ENCODE data around the gene CDNF. TPM values are rescaled to one million over a fixed set of nuclear protein-coding genes. Genes with fewer than 3 reads are reported as not detected.

The CDNF gene
- total RNA-seq, 1 donor from 2014 or later, result 1.0 TPM

GRCh38 chr10:14803827-14804226 lies 34.0 kb downstream of the CDNF start:
- H3K4me1 ChIP-seq (ENCODE audit: control insufficient read depth in 3 of 3, insufficient read depth in 3 of 3, low read length in 3 of 3), result no peaks in the 10 kb centered on the region
- peaks cover 0 to 5% (median 3%) of the 10 kb centered on the region in 3 donors for H3K27me3 ChIP-seq (ENCODE audit: control insufficient read depth in 3 of 3, insufficient read depth in 3 of 3, low read length in 3 of 3)

GRCh38 chr10:14801723-14802122 lies 36.1 kb downstream of the CDNF start:
- no peak overlapping the region for H3K9ac ChIP-seq (ENCODE audit: low read depth in 1 of 3, low read length in 3 of 3)
- peaks cover 0 to 5% (median 3%) of the 10 kb centered on the region in 3 donors for H3K27me3 ChIP-seq (ENCODE audit: control insufficient read depth in 3 of 3, insufficient read depth in 3 of 3, low read length in 3 of 3)
- no peak overlapping the region for H3K27ac ChIP-seq (ENCODE audit: low read depth, low read length)
- no peak overlapping the region for H3K4me3 ChIP-seq (ENCODE audit: low read length in 3 of 3)
- no peaks in the 10 kb centered on the region for H3K4me1 ChIP-seq (ENCODE audit: control insufficient read depth in 3 of 3, insufficient read depth in 3 of 3, low read length in 3 of 3)
- no peaks in the 10 kb centered on the region for H3K36me3 ChIP-seq (ENCODE audit: control insufficient read depth in 3 of 3, insufficient read depth in 3 of 3, low read length in 3 of 3)
- no peaks in the 10 kb centered on the region for H3K9me3 ChIP-seq (ENCODE audit: control insufficient read depth in 3 of 3, low read length in 3 of 3)

More at GRCh38 chr10:14803827-14804226, 34.0 kb downstream of the CDNF start:
- H3K4me3 ChIP-seq (ENCODE audit: low read length in 3 of 3), result no peak overlapping the region
- H3K9me3 ChIP-seq (ENCODE audit: control insufficient read depth in 3 of 3, low read length in 3 of 3), result no peaks in the 10 kb centered on the region
- H3K36me3 ChIP-seq (ENCODE audit: control insufficient read depth in 3 of 3, insufficient read depth in 3 of 3, low read length in 3 of 3), result no peaks in the 10 kb centered on the region
- no peak overlapping the region for H3K9ac ChIP-seq (ENCODE audit: low read depth in 1 of 3, low read length in 3 of 3)
- no peak overlapping the region for H3K27ac ChIP-seq (ENCODE audit: low read depth, low read length)

DNA sequence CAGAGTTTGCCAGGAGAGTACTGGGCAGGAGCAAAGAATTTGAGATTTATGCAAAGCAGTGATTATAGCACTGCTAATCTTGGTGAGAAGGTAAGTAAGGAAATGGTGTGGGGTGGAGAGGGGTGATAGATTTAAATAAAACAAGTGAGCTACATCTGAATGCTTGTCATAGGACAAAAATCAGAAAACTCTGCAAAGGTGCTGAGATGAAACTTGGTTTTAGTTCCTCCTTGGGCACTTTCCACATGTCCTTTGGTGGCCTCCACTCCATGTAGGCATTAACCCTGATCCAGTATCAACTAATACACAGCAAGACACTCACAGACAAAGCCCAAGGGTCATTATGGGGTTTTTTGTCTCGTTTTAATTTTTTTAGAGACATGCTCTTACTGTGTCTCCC lies 37.4 kb downstream of the CDNF start:
- no peak overlapping the region for H3K9ac ChIP-seq (ENCODE audit: low read depth in 1 of 3, low read length in 3 of 3)
- H3K9me3 ChIP-seq (ENCODE audit: control insufficient read depth in 3 of 3, low read length in 3 of 3), result no peaks in the 10 kb centered on the region
- H3K36me3 ChIP-seq (ENCODE audit: control insufficient read depth in 3 of 3, insufficient read depth in 3 of 3, low read length in 3 of 3), result no peaks in the 10 kb centered on the region
- no peak overlapping the region for H3K4me3 ChIP-seq (ENCODE audit: low read length in 3 of 3)
- peaks cover 0 to 5% (median 3%) of the 10 kb centered on the region in 3 donors for H3K27me3 ChIP-seq (ENCODE audit: control insufficient read depth in 3 of 3, insufficient read depth in 3 of 3, low read length in 3 of 3)
- H3K27ac ChIP-seq (ENCODE audit: low read depth, low read length), result no peak overlapping the region
- no peaks in the 10 kb centered on the region for H3K4me1 ChIP-seq (ENCODE audit: control insufficient read depth in 3 of 3, insufficient read depth in 3 of 3, low read length in 3 of 3)

GRCh38 chr10:14798636-14799035 lies 39.2 kb downstream of the CDNF start:
- peaks cover 0 to 5% (median 3%) of the 10 kb centered on the region in 3 donors for H3K27me3 ChIP-seq (ENCODE audit: control insufficient read depth in 3 of 3, insufficient read depth in 3 of 3, low read length in 3 of 3)
- H3K4me1 ChIP-seq (ENCODE audit: control insufficient read depth in 3 of 3, insufficient read depth in 3 of 3, low read length in 3 of 3), result no peaks in the 10 kb centered on the region
- no peaks in the 10 kb centered on the region for H3K36me3 ChIP-seq (ENCODE audit: control insufficient read depth in 3 of 3, insufficient read depth in 3 of 3, low read length in 3 of 3)
- H3K9me3 ChIP-seq (ENCODE audit: control insufficient read depth in 3 of 3, low read length in 3 of 3), result no peaks in the 10 kb centered on the region
- no peak overlapping the region for H3K27ac ChIP-seq (ENCODE audit: low read depth, low read length)
- H3K4me3 ChIP-seq (ENCODE audit: low read length in 3 of 3), result no peak overlapping the region
- no peak overlapping the region for H3K9ac ChIP-seq (ENCODE audit: low read depth in 1 of 3, low read length in 3 of 3)

GRCh38 chr10:14787938-14788337 lies 49.9 kb downstream of the CDNF start:
- no peaks in the 10 kb centered on the region for H3K4me1 ChIP-seq (ENCODE audit: control insufficient read depth in 3 of 3, insufficient read depth in 3 of 3, low read length in 3 of 3)
- H3K36me3 ChIP-seq (ENCODE audit: control insufficient read depth in 3 of 3, insufficient read depth in 3 of 3, low read length in 3 of 3), result no peaks in the 10 kb centered on the region
- H3K27me3 ChIP-seq (ENCODE audit: control insufficient read depth in 3 of 3, insufficient read depth in 3 of 3, low read length in 3 of 3), result no peaks in the 10 kb centered on the region
- no peak overlapping the region for H3K9ac ChIP-seq (ENCODE audit: low read depth in 1 of 3, low read length in 3 of 3)
- H3K27ac ChIP-seq (ENCODE audit: low read depth, low read length), result no peak overlapping the region
- H3K4me3 ChIP-seq (ENCODE audit: low read length in 3 of 3), result no peak overlapping the region
- H3K9me3 ChIP-seq (ENCODE audit: control insufficient read depth in 3 of 3, low read length in 3 of 3), result peaks cover 0 to 2% (median 0%) of the 10 kb centered on the region in 3 donors

DNA sequence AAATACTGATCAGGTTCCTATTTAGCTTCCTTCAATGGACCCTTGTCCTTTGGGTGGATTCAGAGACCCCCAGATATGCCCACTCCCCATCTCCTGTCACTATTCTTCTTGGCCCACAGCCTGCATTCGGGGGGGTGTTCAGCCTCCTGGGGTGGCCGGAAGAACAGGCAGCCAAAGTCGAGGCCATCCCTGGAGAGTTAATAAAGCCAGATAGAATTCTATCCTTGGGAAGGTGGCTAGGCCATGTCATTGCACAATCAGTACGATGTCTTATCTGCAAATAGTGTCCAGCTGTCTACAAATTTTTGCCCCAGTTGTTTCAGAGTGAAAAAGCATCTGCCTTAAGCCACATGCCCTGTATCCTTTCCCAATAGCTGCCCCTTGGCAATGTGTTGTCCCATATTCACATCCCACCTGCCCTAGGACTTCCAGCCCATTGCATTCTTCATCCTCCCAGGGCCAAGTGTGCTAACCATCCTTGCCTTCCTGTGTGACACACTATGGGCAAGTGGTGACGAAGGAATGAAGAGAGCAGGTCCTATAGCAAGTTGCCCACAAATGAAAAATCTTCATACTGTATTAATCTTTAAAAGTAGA lies 53.3 kb downstream of the CDNF start:
- H3K36me3 ChIP-seq (ENCODE audit: control insufficient read depth in 3 of 3, insufficient read depth in 3 of 3, low read length in 3 of 3), result no peaks in the 10 kb centered on the region
- no peak overlapping the region for H3K9ac ChIP-seq (ENCODE audit: low read depth in 1 of 3, low read length in 3 of 3)
- no peaks in the 10 kb centered on the region for H3K4me1 ChIP-seq (ENCODE audit: control insufficient read depth in 3 of 3, insufficient read depth in 3 of 3, low read length in 3 of 3)
- no peak overlapping the region for H3K4me3 ChIP-seq (ENCODE audit: low read length in 3 of 3)
- no peaks in the 10 kb centered on the region for H3K27me3 ChIP-seq (ENCODE audit: control insufficient read depth in 3 of 3, insufficient read depth in 3 of 3, low read length in 3 of 3)
- peaks cover 0 to 2% (median 0%) of the 10 kb centered on the region in 3 donors for H3K9me3 ChIP-seq (ENCODE audit: control insufficient read depth in 3 of 3, low read length in 3 of 3)
- H3K27ac ChIP-seq (ENCODE audit: low read depth, low read length), result no peak overlapping the region

DNA sequence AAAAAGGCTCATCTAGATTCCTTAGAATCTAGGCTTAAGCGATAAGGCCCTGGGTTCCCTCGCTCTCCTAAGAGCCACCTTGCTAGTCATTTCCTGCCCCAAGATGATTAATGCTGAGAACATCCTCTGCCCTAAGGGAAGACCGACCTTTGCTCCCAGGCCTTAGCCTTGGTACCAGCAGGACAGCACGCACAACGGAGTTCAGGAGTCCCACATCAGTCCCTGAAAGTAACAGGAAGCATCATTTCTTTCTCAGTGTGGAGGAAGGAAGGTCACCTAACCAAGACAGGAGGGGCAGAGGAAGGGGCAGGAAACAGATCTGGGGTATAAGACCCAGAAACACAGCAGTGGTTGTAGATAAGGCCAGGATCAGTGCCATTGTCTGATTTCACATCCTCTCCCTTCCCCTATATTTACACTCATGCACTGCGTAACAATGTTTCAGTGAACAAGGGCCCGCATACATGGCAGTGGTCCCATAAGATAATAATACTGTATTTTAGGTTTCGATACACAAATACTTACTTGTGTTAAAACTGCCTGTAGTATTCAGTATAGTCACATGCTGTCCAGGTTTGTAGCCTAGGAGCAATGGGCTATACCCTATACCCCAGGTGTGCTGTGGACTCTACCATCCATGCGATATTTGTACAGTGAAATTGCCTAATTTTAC lies 55.0 kb downstream of the CDNF start:
- Histone ChIP-seq H3K27ac (ENCODE audit: low read depth, low read length) (no peak overlapping the region), H3K36me3 (ENCODE audit: control insufficient read depth in 3 of 3, insufficient read depth in 3 of 3, low read length in 3 of 3) (no peaks in the 10 kb centered on the region), H3K9ac (ENCODE audit: low read depth in 1 of 3, low read length in 3 of 3) (no peak overlapping the region), H3K4me1 (ENCODE audit: control insufficient read depth in 3 of 3, insufficient read depth in 3 of 3, low read length in 3 of 3) (no peaks in the 10 kb centered on the region), H3K27me3 (ENCODE audit: control insufficient read depth in 3 of 3, insufficient read depth in 3 of 3, low read length in 3 of 3) (no peaks in the 10 kb centered on the region), H3K9me3 (ENCODE audit: control insufficient read depth in 3 of 3, low read length in 3 of 3) (peaks cover 0 to 2% (median 0%) of the 10 kb centered on the region in 3 donors), H3K4me3 (ENCODE audit: low read length in 3 of 3) (no peak overlapping the region)

- Histone ChIP-seq H3K9ac (ENCODE audit: low read depth in 1 of 3, low read length in 3 of 3) (no peak overlapping the region), H3K36me3 (ENCODE audit: control insufficient read depth in 3 of 3, insufficient read depth in 3 of 3, low read length in 3 of 3) (no peaks in the 10 kb centered on the region)
Measured at GRCh38 chr10:14781763-14782162, 56.1 kb downstream of the CDNF start.

GRCh38 chr10:14779001-14779651 lies 58.7 kb downstream of the CDNF start:
- Histone ChIP-seq H3K27ac (ENCODE audit: low read depth, low read length) (no peak overlapping the region), H3K9me3 (ENCODE audit: control insufficient read depth in 3 of 3, low read length in 3 of 3) (no peaks in the 10 kb centered on the region), H3K27me3 (ENCODE audit: control insufficient read depth in 3 of 3, insufficient read depth in 3 of 3, low read length in 3 of 3) (no peaks in the 10 kb centered on the region), H3K9ac (ENCODE audit: low read depth in 1 of 3, low read length in 3 of 3) (no peak overlapping the region), H3K4me3 (ENCODE audit: low read length in 3 of 3) (no peak overlapping the region), H3K4me1 (ENCODE audit: control insufficient read depth in 3 of 3, insufficient read depth in 3 of 3, low read length in 3 of 3) (no peaks in the 10 kb centered on the region), H3K36me3 (ENCODE audit: control insufficient read depth in 3 of 3, insufficient read depth in 3 of 3, low read length in 3 of 3) (no peaks in the 10 kb centered on the region)

More at GRCh38 chr10:14781763-14782162, 56.1 kb downstream of the CDNF start:
- peaks cover 0 to 2% (median 0%) of the 10 kb centered on the region in 3 donors for H3K9me3 ChIP-seq (ENCODE audit: control insufficient read depth in 3 of 3, low read length in 3 of 3)
- H3K4me3 ChIP-seq (ENCODE audit: low read length in 3 of 3), result no peak overlapping the region
- no peaks in the 10 kb centered on the region for H3K4me1 ChIP-seq (ENCODE audit: control insufficient read depth in 3 of 3, insufficient read depth in 3 of 3, low read length in 3 of 3)
- H3K27ac ChIP-seq (ENCODE audit: low read depth, low read length), result no peak overlapping the region
- no peaks in the 10 kb centered on the region for H3K27me3 ChIP-seq (ENCODE audit: control insufficient read depth in 3 of 3, insufficient read depth in 3 of 3, low read length in 3 of 3)

GRCh38 chr10:14776546-14776945 lies 61.3 kb downstream of the CDNF start:
- Histone ChIP-seq H3K4me1 (ENCODE audit: control insufficient read depth in 3 of 3, insufficient read depth in 3 of 3, low read length in 3 of 3) (no peaks in the 10 kb centered on the region), H3K4me3 (ENCODE audit: low read length in 3 of 3) (no peak overlapping the region), H3K36me3 (ENCODE audit: control insufficient read depth in 3 of 3, insufficient read depth in 3 of 3, low read length in 3 of 3) (no peaks in the 10 kb centered on the region), H3K27me3 (ENCODE audit: control insufficient read depth in 3 of 3, insufficient read depth in 3 of 3, low read length in 3 of 3) (no peaks in the 10 kb centered on the region), H3K9ac (ENCODE audit: low read depth in 1 of 3, low read length in 3 of 3) (no peak overlapping the region), H3K27ac (ENCODE audit: low read depth, low read length) (no peak overlapping the region), H3K9me3 (ENCODE audit: control insufficient read depth in 3 of 3, low read length in 3 of 3) (no peaks in the 10 kb centered on the region)

All from skeletal muscle tissue (tissue), 4 donors.